Endometrial microvascular endothelial cells (primary cell): ENCODE measurements around the gene ABCA13. TPM values are rescaled to one million over a fixed set of nuclear protein-coding genes. Genes with fewer than 3 reads are reported as not detected.

Source experiments
- in situ Hi-C: cut with HindIII; loops from 2 replicates; pipeline ENCODE4 v1.10.0; 2017; ENCODE audit warnings: low sequenced_read_pairs, low pct_unique_long_range_greater_than_20kb; ENCODE audit errors: inconsistent ontology term
- total RNA-seq: library from RNA; depleted of rRNA; stranded (reverse); fragments of >200 nt; gene quantifications from one replicate; pipeline ENCODE4 v1.2.3, GENCODE V29; 2015; ENCODE audit errors: inconsistent ontology term

ABCA13 gene
- total RNA-seq, 1 donor from 2014 or later = under 0.01 TPM

DNA sequence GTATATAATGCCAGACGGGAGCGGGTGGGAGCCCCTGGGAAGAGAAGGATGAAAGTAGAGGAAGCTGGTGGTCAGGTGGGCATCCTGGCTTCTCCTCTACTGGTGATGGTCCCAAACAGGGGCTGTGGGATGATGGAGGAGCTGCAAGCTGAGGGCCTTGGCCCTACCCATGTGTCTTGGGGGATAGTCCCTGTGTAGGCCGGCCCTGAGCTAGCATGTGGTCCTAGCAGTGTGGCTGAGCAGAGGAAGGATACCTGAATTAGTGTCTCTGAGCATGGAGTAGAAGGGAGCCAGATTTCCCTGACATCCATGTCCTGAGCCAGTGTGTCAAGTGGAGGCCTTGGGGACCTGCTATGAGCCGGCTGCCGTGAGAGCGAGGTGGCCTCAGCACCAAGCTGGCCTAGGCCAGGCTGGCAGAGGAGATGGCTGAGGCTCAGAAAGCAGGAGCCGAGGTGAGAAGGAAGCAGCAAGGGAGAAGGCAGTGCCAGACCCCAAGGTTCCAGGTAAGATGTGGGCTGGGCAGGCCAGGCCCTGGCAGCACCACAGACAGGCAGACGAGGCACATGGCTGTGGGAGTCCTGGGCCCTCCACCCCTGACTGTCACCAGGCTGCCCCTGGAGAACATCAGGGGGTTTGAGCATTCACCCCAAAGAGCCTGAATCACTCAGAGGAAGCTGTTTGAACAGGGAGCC is 150.2 kb downstream of the ABCA13 start:
- in situ Hi-C loops = no loop called here

DNA sequence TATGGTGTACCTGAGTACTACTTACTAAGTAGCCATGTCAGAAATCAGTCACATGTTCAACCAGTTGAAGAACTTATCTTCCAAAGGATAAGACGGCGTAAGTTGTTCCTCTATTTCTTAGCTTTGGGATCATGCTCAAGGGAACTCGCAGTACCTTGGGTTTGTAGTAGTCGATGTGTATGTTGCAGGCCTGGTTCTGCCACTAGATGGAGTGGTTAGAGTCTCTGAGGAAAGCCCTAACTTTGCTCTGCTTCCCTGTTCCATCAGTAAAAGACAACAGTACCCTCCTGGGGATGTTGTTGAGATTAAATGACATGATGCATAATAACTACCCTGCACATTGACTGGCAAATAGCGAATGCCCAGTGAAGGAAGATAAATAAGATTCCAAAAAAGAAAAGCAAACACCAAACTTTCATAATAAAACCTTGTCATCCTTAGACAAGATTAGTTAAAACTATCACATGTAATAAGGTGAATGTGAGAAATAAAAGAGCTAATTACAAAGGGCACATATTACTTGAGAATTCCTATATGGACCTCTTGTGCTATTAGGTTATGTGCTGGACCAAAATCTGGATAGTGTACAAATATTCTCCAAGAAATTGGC is 165.9 kb downstream of the ABCA13 start:
- in situ Hi-C loops = no loop called here

DNA sequence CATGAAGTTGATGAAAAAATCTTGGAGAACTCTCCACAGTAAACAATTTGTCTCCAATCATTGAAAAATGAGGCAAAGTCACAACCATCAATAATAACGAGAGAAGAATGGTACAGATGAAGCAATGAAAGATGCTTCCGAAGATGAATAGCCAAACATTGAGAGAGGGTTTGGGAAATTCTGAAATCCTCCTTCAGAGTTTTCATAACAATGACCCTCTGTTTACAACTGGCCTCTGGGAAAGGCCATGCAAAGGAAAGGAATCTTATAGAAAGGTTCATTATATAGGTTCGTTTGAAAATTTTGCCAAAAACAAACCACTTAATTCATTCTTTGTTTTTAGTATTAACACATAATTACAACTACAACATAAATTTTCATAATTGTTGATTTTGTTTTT is 166.5 kb downstream of the ABCA13 start:
- in situ Hi-C loops = no loop called here

DNA sequence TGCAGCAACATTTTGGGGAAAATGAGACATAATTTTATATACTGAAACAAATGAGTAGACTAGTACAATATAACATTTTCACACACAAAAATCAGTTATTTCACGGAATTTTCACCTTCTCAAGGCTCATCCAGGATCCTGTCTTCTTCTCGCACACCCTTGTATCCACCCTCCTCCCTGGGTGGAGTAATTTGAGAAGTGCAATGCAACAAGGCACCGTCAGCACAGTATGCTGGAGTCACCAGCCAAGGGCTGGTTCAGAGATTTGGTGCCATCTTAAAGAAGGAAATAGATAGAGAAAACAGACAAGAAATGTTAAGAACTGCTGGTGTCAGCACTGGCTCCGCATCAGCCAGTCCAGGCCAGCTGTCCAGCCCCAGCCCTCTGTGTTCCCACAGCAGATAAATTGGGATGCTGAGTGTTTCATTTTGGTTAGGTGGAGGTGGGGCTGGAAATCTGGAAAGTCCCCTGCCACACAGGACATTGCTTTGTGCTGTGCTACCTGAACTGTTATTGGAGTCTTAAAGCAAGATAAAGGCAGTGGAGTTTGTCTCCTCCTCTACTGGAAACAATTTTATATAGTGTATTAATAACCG is 176.1 kb downstream of the ABCA13 start:
- in situ Hi-C loops = no loop called here

DNA sequence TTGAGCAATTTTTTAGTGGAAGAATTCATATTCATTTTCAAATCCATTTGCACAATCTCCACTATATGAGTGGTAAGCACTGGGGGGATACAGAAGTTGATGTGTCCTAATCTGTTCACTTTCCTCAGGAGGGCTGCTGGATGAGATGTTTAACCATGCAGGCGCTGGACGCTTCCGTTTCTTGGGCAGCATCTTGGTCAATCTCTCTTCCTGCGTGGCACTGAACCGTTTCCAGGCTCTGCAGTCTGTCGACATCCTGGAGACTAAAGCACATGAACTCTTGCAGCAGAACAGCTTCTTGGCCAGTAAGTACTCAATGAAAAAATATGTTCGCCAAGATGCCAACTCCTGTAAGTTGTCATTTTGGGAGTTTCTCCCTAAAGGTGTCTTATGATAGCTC is 179.3 kb downstream of the ABCA13 start:
- in situ Hi-C loops = no loop called here

DNA sequence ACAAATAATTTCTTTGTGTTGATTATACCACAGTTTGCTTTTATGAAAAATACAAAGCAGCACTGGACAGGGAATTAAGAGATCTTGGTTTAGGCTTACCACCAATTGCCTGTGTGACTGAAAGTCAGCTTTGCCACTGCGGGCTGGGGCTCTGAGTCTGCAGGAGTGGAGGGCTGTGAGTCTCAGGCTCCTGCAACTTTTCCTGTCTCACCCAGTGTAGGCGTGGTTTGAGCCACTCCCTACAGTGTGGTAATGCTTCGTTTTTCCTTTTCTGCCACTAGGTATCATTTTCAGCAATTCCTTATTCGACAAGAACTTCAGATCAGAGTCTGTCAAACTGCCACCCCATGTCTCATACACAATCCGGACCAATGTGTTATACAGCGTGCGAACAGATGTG is 180.6 kb downstream of the ABCA13 start:
- in situ Hi-C loops = no loop called here

DNA sequence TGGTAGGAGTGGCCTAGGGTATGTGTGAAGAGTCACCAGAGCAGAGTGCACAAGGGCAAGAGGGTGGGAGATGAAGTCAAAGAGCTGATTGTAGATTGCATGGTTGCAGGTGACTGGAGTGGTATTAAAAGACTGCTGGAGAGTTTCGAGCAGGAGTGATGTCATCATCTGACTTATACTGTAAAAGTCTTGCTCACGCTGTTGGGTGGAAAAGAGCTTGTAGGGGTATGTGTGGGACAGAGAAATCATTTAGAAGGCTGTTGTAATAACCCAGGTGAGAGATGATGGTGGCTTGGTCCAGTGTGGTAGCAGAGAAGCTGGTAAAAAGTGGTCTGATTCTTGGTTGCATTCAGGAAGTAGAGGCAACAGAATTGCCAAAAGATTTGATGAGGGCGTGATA is 184.1 kb downstream of the ABCA13 start:
- in situ Hi-C loops = no loop called here

DNA sequence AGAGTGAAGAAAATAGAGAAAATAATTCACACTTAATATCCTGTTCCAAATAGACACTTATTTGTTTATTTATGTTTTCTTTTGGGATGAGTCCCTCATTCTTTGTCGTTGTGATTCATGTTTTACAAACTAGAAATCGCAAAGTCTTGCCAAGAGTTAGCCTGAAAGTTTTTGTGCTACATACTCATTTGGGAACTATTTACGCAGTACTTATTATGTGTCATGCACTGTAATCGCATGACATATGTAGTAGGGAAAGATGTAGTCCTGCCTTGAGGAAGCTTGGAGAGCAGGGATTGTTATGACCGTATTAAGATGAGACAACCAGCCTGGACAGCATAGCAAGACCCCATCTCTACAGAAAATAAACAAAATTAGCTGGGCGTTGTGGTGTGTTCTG is 189.3 kb downstream of the ABCA13 start:
- in situ Hi-C loops = no loop called here

DNA sequence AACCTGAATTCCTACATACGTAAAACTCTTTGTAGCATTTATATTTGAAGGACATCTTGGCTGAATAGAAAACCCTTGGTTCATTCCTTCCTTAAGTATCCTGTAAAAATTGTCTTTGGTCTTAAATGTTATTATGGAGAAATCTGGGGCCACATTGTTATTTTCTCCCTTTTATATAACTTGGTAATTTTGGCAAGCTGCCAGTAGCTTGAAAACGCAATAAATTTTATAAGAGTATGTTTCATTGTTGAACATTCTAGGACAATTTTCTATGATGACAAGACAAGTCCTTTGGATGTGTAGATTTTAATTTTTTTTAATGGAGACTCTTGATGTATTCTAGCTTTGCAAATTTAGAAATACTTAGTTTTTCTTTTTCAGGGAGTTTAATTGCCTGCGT is 191.9 kb downstream of the ABCA13 start:
- in situ Hi-C loops = no loop called here

DNA sequence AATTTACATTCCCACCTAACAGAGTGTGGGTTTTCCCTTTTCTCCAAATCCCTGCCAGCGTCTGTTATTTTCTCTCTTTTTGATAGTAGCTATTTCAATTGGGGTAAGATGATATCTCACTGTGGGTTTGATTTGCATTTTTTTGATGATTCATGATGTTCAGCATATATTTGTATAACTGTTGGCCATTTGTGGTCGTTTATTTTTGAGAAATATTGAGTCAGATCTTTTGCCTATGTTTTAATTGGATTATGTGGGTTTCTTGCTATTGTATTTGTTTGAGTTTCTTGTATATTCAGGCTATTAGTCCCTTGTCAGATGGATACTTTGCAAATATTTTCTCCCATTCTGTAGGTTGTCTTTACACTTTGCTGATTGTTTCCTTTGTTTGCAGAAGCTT is 193.8 kb downstream of the ABCA13 start:
- in situ Hi-C loops = no loop called here

DNA sequence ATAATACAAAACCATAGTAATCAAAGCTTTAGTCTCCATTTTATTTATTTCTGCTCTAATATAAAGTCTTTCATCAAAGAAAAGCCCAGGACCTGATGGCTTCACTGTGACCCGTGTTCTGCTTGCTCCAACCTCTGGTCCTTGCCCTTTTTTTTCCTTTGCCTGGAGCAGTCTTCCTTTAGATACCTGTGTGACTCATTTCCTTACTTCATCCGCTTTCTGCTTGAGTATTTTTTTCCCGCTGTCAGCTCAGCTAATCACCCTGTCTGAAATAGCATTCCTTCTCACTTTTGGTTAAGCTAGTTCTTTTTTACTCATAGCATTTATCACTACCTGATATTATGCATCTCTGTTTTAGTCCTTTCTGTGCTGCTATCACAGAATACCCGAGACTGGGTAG is 194.8 kb downstream of the ABCA13 start:
- in situ Hi-C loops = no loop called here

DNA sequence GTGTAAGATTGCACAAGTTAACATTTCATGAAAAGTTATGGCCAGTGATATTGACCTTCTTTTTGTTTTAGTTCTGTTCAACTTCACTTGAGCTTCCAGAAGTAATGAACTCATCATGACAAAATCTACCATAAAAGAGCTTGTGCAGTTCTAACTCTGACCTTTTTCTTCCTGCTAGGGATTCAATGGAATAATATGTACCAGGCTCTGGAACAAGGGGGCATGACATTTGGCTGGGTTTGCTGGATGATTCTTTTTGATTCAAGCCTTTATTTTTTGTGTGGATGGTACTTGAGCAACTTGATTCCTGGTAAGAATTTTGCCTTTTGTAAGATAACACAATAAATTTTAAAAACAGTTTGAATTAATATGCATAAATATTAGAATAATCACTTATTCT is 205.0 kb downstream of the ABCA13 start:
- in situ Hi-C loops = no loop called here

DNA sequence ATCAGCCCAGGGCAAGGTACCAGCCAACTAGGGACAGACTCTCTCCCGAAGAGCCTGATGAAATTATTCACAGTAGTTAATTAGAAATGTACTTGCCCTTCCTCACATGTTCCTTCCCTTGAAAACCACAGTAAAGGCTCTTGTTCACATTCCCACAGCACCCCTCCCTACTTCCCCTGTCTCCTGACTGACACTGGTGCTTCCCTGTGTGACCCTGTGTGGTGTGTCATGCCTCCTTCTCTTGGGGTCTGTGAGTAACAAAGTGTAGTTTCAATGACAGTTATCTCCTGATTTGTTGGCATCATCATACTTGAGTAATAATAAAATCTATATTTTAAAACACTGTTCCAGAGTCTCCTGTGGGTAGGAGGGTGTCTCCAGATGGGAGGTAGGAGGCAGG is 209.7 kb downstream of the ABCA13 start:
- in situ Hi-C loops = no loop called here

DNA sequence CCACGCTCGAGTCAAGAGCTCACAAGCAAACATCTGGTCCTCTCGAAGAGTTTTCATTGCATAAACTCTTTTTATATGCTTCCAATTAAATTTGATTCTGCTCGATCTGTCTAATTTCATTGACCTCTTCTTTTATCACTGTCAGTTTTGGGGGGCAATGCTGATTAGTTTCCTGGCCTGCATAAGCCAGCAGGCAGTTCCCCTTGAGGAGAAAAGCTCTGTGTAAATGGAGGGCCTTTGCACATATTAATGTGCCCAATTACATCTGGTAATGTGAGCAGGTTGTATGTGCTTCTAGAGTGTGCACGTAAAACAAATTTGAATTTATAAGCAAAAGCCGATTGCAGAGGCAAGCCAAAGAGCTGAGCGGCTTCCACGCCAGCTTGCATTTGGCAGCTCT is 210.3 kb downstream of the ABCA13 start:
- in situ Hi-C loops = no loop called here

DNA sequence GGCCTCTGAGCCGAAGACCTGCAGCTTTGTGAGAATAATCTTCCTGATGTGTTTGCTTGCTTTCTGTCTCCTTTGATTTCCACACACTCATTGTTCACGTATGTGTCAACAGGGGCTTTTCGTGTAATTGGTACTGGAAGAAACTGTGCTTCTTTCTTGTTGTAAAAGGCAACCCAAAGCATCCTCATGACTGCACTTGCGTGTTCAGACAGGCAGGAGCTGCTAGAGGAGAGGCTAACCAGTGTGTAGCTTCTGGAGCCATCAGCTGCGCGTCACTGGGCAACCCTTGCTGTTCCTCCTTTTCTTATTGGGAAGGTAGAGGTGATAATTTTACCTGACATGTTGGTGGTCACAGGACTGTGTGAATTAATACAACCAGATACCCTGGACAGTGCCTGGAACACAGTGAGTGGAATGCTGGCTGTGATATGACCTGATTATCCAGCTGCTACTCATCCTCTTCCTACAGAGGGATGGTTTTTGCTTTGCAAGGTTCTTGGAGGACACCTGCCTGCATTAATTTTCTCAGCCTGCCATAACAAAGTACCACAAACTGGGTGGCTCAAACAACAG is 213.0 kb downstream of the ABCA13 start:
- in situ Hi-C loops = no loop called here

DNA sequence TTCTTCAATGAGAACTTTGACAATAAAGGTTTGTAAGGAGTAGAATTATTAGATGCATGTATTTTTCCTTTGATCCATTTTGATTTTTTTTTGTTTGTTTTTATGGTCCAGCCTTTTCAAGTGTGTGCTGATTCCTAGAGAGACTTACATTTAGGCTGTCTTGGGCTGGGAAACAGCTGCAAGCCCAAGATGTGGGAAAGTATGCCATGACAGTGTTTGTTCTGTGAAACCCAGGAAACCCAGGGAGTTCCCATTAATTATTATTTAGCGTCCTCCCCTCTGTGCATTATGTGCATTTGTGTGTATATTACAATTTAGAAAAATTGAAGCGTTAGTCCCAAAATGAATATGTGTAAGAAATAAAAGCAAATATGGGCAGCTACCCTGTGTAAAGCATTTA is 216.7 kb downstream of the ABCA13 start:
- in situ Hi-C loops = no loop called here

DNA sequence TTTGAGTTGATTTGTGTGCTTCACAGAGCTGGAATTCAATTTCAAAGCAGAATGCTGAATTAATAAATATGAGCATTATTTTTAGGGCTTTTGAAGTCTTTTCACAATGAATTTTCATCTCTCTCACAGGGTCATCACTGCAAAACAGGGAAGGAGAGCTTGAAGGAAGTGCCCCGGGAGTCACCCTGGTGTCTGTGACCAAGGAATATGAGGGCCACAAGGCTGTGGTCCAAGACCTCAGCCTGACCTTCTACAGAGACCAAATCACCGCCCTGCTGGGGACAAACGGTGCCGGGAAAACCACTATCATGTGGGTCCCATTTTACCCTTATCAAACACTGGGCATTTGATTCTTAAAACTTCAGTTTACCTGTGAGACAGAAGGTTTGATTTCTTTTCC is 217.7 kb downstream of the ABCA13 start:
- in situ Hi-C loops = no loop called here

DNA sequence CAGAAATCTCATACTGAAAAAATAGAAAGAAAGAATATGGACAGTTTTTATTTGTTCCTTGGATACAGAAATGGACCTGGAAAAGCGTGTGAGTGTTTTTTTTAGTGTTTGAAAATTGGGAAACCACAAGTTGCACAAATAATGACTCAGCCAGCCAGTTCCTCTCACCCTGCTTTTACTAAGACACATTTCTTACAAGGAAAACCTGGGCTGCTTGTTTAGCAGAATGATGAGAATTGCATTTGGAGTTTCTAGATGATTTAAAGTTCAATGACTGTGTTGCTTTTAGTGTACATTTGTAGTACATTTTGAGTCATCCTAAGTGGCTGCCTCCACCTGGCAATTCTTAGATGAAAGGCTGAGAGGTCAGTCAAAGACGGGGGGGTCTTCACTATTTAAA is 218.7 kb downstream of the ABCA13 start:
- in situ Hi-C loops = no loop called here

DNA sequence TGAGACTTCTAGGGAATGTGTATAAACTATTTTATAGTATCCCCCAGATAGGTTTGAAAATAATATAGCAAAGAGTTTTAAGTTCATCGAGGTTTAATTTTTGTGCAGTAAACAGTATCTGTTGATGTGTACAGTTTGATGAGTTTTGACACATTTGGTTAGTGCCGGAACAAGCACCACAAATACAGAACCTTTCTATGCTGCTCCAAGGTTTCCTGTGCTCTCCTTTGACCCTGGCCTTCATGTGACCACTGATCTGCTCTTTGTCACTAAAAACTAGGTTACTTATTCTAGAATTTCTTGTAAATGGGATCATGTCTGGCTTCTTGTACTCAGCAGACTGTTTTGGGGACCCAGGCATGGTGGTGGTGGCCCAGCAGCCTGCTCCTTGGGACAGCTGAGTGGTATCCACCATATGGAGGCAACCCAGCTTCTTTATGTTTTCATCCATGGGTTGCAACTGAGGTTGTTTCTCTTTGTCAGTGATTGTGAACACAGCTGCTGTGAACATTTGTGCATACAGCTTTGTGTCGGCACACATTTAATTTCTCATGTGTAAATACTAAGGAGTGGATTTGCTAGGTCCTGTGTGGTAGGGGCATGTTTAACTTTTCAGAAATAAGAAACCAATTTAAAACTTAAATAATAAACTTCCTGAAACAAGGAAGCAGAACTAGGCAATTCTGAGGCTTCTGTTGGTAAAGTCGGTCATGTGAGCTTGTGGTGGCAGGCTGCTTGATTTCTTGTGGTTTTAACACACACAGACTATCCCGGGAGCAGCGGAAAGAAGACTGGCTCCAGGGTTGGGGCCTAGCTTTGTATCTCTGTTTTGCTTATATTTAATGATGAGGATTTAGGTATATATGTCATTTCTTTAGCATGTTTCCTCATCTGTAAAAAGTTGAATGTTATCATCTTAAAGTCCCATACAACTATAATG is 219.4 kb downstream of the ABCA13 start:
- in situ Hi-C loops = no loop called here
